ENCODE measurements around the gene NFYA. TPM values are rescaled to one million over a fixed set of nuclear protein-coding genes. Genes with fewer than 3 reads are reported as not detected.

NFYA gene
- total RNA-seq, 1 experiment from 2014 or later = 15.7 TPM

DNA sequence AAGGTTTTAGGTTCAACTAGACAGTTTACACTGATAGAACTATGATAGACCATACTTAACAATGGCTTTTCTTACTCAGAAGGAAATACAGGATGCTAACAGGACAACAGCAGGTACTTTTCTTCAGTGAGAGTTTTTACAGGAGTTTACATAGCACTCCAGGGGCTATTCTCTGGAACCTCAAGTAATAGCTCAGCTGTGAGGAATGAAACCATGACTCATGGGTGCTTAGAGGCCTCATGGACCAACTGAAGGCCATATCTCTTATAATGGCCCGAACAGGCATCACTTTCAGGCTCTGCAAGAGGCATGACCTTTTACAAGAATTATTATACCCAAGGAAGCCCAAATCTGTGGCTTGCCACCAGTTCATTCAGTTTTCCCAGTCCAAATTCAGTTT is 49.6 kb downstream of the NFYA start:
- H3K27ac ChIP-seq (ENCODE audit: low read length) = no peak overlapping the region
- H3K9me2 ChIP-seq (replicated peaks; ENCODE audit: insufficient read depth, low read length) = no peaks in the 10 kb centered on the region
- no peaks in the 10 kb centered on the region for H3K36me3 ChIP-seq (ENCODE audit: insufficient read depth, low read length)
- no peaks in the 10 kb centered on the region for H3K4me1 ChIP-seq (ENCODE audit: low read length)
- H3K4me2 ChIP-seq (ENCODE audit: low read depth, low read length, poor library complexity, severe bottlenecking) = no peak overlapping the region
- DNase-seq = no peak
- no peaks in the 10 kb centered on the region for H3K9me3 ChIP-seq (ENCODE audit: low read length)
- H3K27me3 ChIP-seq (ENCODE audit: low read length) = no peaks in the 10 kb centered on the region
- no peaks in the 10 kb centered on the region for H3K79me2 ChIP-seq (ENCODE audit: low read length)
- no peak overlapping the region for H3K9ac ChIP-seq (ENCODE audit: low read length)
- H3K4me3 ChIP-seq (ENCODE audit: low read length) = no peak overlapping the region
- no peak overlapping the region for H2AFZ ChIP-seq (ENCODE audit: low read length)
- H4K20me1 ChIP-seq (ENCODE audit: insufficient read depth, low read depth, low read length) = no peaks in the 10 kb centered on the region

DNA sequence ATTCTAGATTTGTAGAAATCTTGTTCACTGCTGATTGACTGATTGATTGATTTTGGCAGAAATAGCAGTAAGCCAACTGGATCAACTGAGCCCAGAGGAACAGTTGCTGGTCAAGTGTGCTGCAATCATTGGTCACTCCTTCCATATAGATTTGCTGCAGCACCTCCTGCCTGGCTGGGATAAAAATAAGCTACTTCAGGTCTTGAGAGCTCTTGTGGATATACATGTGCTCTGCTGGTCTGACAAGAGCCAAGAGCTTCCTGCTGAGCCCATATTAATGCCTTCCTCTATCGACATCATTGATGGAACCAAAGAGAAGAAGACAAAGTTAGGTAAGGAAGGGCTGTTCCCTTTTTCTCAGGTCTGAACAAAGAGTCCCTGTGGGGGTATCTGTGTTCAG is 50.1 kb downstream of the NFYA start:
- Histone ChIP-seq H3K4me1 (ENCODE audit: low read length) (no peaks in the 10 kb centered on the region), H3K4me3 (ENCODE audit: low read length) (no peak overlapping the region), H3K27ac (ENCODE audit: low read length) (no peak overlapping the region), H3K36me3 (ENCODE audit: insufficient read depth, low read length) (no peaks in the 10 kb centered on the region), H3K27me3 (ENCODE audit: low read length) (no peaks in the 10 kb centered on the region), H3K4me2 (ENCODE audit: low read depth, low read length, poor library complexity, severe bottlenecking) (no peak overlapping the region), H3K9me3 (ENCODE audit: low read length) (no peaks in the 10 kb centered on the region), H4K20me1 (ENCODE audit: insufficient read depth, low read depth, low read length) (no peaks in the 10 kb centered on the region), H3K9ac (ENCODE audit: low read length) (no peak overlapping the region), H3K9me2 (replicated peaks; ENCODE audit: insufficient read depth, low read length) (no peaks in the 10 kb centered on the region), H3K79me2 (ENCODE audit: low read length) (no peaks in the 10 kb centered on the region), H2AFZ (ENCODE audit: low read length) (no peak overlapping the region)
- no peak for DNase-seq

DNA sequence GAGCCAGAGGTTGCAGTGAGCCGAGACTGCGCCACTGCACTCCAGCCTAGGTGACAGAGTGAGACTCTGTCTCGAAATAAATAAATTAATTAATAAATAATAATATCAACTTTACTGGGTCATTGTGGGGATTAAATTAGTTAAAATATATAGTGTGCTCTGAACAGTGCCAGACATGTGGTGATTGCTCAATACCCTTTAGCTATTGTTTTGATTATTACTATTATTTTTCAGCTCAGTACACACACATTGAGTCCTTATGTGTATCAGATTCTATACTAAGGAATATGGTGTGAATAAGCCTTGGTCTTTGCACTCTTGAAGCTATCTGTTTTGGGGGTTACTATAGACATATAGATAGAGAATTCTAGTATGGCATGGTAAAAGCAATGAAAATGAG is 52.5 kb downstream of the NFYA start:
- Histone ChIP-seq H3K36me3 (ENCODE audit: insufficient read depth, low read length) (no peaks in the 10 kb centered on the region), H3K27me3 (ENCODE audit: low read length) (no peaks in the 10 kb centered on the region), H3K4me3 (ENCODE audit: low read length) (no peak overlapping the region), H3K9me3 (ENCODE audit: low read length) (no peaks in the 10 kb centered on the region), H3K9ac (ENCODE audit: low read length) (no peak overlapping the region), H3K79me2 (ENCODE audit: low read length) (no peaks in the 10 kb centered on the region), H3K27ac (ENCODE audit: low read length) (no peak overlapping the region), H3K4me1 (ENCODE audit: low read length) (no peaks in the 10 kb centered on the region), H3K9me2 (replicated peaks; ENCODE audit: insufficient read depth, low read length) (no peaks in the 10 kb centered on the region), H2AFZ (ENCODE audit: low read length) (no peak overlapping the region), H4K20me1 (ENCODE audit: insufficient read depth, low read depth, low read length) (no peaks in the 10 kb centered on the region), H3K4me2 (ENCODE audit: low read depth, low read length, poor library complexity, severe bottlenecking) (no peak overlapping the region)
- DNase-seq = no peak

DNA sequence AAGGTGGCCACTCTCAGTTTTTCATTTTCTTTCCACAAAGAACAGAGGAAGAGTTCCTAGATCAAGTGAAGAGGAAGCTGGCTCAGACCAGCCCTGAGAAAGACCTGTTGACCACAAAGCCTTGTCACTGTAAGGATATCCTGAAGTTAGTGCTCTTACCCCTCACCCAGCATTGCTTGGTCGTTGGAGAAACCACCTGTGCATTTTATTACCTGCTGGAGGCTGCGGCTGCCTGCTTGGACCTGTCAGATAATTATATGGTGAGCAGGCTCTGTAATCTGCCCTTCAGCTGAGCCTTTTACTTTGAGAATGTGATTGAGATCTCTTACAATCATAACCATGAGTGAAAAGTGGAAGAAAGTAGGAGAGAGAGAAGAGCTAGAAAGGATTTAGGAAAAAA is 59.5 kb downstream of the NFYA start:
- H2AFZ ChIP-seq (ENCODE audit: low read length) = no peak overlapping the region
- no peaks in the 10 kb centered on the region for H3K9me2 ChIP-seq (replicated peaks; ENCODE audit: insufficient read depth, low read length)
- no peak overlapping the region for H3K4me3 ChIP-seq (ENCODE audit: low read length)
- no peak overlapping the region for H3K9ac ChIP-seq (ENCODE audit: low read length)
- no peak for DNase-seq
- no peaks in the 10 kb centered on the region for H3K4me1 ChIP-seq (ENCODE audit: low read length)
- H3K79me2 ChIP-seq (ENCODE audit: low read length) = no peaks in the 10 kb centered on the region
- no peaks in the 10 kb centered on the region for H4K20me1 ChIP-seq (ENCODE audit: insufficient read depth, low read depth, low read length)
- H3K36me3 ChIP-seq (ENCODE audit: insufficient read depth, low read length) = no peaks in the 10 kb centered on the region
- no peaks in the 10 kb centered on the region for H3K27me3 ChIP-seq (ENCODE audit: low read length)
- H3K4me2 ChIP-seq (ENCODE audit: low read depth, low read length, poor library complexity, severe bottlenecking) = no peak overlapping the region
- H3K27ac ChIP-seq (ENCODE audit: low read length) = no peak overlapping the region
- H3K9me3 ChIP-seq (ENCODE audit: low read length) = no peaks in the 10 kb centered on the region

DNA sequence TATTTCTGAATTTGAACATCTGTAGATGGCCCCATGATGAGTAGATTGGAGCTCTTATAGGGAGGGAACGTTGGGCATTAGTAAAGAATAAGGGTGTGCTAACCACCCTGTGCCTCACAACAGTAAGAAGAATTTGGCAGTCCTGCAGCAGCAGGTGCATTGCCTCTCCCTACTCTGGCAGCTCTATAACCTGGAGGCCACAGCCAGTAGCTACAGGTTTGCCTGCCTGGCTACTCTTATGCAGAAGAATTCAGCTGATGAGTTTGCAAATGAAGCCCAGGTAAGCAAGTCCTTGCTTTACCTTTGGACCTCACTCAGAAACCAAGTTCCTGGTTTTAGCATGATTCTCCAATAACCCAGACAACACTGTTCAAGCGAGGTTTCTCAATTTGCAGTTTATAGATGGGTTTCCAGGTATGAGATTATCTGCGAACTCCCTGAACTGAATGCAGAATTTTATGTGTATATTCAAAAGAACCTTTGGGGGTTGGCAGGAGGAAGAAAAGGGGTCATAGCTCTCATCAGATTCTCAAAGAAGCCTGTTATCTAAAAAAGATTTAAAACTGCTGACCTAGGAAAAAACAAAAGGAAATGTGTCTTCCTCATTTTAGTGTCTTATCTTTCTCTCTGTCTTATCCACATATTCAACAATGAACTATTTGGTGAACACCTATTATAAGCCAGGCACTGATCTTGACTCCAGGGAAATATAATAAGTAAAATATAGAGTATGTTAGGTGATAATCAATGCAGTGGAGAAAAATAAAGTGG is 62.5 kb downstream of the NFYA start:
- Histone ChIP-seq H4K20me1 (ENCODE audit: insufficient read depth, low read depth, low read length) (no peaks in the 10 kb centered on the region), H3K4me1 (ENCODE audit: low read length) (no peaks in the 10 kb centered on the region), H3K36me3 (ENCODE audit: insufficient read depth, low read length) (no peaks in the 10 kb centered on the region), H3K27ac (ENCODE audit: low read length) (no peak overlapping the region), H3K4me3 (ENCODE audit: low read length) (no peak overlapping the region), H3K4me2 (ENCODE audit: low read depth, low read length, poor library complexity, severe bottlenecking) (no peak overlapping the region), H3K79me2 (ENCODE audit: low read length) (no peaks in the 10 kb centered on the region), H3K27me3 (ENCODE audit: low read length) (no peaks in the 10 kb centered on the region), H3K9me2 (replicated peaks; ENCODE audit: insufficient read depth, low read length) (no peaks in the 10 kb centered on the region), H2AFZ (ENCODE audit: low read length) (no peak overlapping the region), H3K9ac (ENCODE audit: low read length) (no peak overlapping the region), H3K9me3 (ENCODE audit: low read length) (no peaks in the 10 kb centered on the region)
- no peak for DNase-seq

DNA sequence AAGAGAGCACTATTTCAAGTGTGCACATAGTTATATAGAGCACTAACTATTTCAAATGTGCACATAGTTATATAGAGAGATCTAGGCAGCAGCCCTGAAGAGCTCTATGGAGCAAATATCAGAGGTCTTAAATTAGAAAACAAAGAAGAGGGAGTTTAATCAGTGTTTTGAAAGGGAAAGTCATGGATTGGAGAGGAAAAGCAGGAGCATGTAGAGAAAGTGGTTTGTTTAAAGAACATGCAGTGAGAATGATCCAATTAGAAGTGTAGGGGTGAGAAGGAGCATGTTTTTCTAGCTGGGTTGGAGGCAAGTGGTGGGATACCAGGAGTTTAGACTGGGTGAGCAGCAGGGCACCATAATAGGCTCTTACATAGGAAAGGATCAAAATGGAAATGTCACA is 64.1 kb downstream of the NFYA start:
- H3K36me3 ChIP-seq (ENCODE audit: insufficient read depth, low read length) = no peaks in the 10 kb centered on the region
- no peak for DNase-seq
- H4K20me1 ChIP-seq (ENCODE audit: insufficient read depth, low read depth, low read length) = no peaks in the 10 kb centered on the region
- H3K4me3 ChIP-seq (ENCODE audit: low read length) = no peak overlapping the region
- H2AFZ ChIP-seq (ENCODE audit: low read length) = no peak overlapping the region
- no peaks in the 10 kb centered on the region for H3K27me3 ChIP-seq (ENCODE audit: low read length)
- H3K4me2 ChIP-seq (ENCODE audit: low read depth, low read length, poor library complexity, severe bottlenecking) = no peak overlapping the region
- no peaks in the 10 kb centered on the region for H3K4me1 ChIP-seq (ENCODE audit: low read length)
- H3K9ac ChIP-seq (ENCODE audit: low read length) = no peak overlapping the region
- no peaks in the 10 kb centered on the region for H3K79me2 ChIP-seq (ENCODE audit: low read length)
- no peaks in the 10 kb centered on the region for H3K9me3 ChIP-seq (ENCODE audit: low read length)
- H3K27ac ChIP-seq (ENCODE audit: low read length) = no peak overlapping the region
- H3K9me2 ChIP-seq (replicated peaks; ENCODE audit: insufficient read depth, low read length) = no peaks in the 10 kb centered on the region

DNA sequence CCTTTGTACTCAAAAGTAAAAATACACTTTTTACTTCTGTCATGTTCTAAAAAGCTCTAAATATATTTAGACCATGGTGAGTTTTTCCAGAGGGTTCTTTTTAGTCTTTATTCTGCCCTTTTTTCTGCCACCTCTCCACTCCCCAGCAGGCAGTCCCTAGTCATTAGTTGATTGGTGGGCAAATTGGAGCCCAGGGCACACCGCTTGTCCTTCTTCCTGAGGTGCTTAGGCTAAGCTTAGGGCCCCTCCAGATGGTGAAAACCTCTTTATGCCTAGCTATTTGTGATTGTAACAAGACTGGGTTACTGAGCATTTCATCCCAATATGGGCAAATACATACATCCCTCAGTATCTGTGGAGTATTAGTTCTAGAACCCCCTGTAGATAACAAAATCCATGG is 75.1 kb downstream of the NFYA start:
- H3K4me1 ChIP-seq (ENCODE audit: low read length) = no peaks in the 10 kb centered on the region
- H3K36me3 ChIP-seq (ENCODE audit: insufficient read depth, low read length) = no peaks in the 10 kb centered on the region
- H3K9me3 ChIP-seq (ENCODE audit: low read length) = no peaks in the 10 kb centered on the region
- H2AFZ ChIP-seq (ENCODE audit: low read length) = no peak overlapping the region
- no peak overlapping the region for H3K4me3 ChIP-seq (ENCODE audit: low read length)
- no peaks in the 10 kb centered on the region for H4K20me1 ChIP-seq (ENCODE audit: insufficient read depth, low read depth, low read length)
- H3K9ac ChIP-seq (ENCODE audit: low read length) = no peak overlapping the region
- no peak overlapping the region for H3K4me2 ChIP-seq (ENCODE audit: low read depth, low read length, poor library complexity, severe bottlenecking)
- H3K27ac ChIP-seq (ENCODE audit: low read length) = no peak overlapping the region
- DNase-seq = no peak
- H3K79me2 ChIP-seq (ENCODE audit: low read length) = no peaks in the 10 kb centered on the region
- H3K27me3 ChIP-seq (ENCODE audit: low read length) = no peaks in the 10 kb centered on the region
- no peaks in the 10 kb centered on the region; the same call in 1 of the 2 replicates for H3K9me2 ChIP-seq (replicated peaks; ENCODE audit: insufficient read depth, low read length)

Data from Karpas-422 (cell line).